GM18867 (cell line): ENCODE measurements around the gene SH3BP4.

Experiments
- ATAC-seq: cut with Tn5 transposase; IDR thresholded peaks from one replicate; pipeline ENCODE4 v1.9.1; 2021; ENCODE audit warnings: mild to moderate bottlenecking, moderate library complexity; ENCODE audit not compliant: unreplicated experiment

SH3BP4 gene

GRCh38 chr2:234981197-234982095, 29.6 kb downstream of the SH3BP4 start:
- ATAC-seq, result no peak

GRCh38 chr2:234982096-234982834, 30.4 kb downstream of the SH3BP4 start:
- ATAC-seq, result no peak

- ATAC-seq, result no peak
Observed at GRCh38 chr2:234983011-234983726, 31.4 kb downstream of the SH3BP4 start.

- ATAC-seq, result no peak
Observed at GRCh38 chr2:234985608-234986245, 33.9 kb downstream of the SH3BP4 start.

DNA sequence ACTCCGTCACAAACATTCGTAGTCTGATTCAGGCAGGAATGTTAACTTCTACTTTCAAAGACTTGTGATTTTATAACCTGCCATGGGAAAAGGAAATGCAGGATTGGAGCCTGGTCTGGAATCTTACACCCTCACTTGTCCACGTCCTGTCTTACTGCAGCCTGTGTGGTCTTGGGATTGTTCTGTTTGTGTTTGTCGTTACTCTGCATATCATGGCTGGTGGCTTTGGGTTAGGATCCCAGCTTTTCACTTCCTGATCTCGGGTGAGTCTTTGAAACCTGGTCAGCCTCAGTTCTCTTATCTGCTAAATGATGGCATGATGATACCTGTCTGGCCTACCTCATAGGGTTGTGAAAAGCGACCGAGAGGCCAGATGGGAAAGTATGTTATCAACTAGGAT, 34.6 kb downstream of the SH3BP4 start:
- ATAC-seq, result no peak

DNA sequence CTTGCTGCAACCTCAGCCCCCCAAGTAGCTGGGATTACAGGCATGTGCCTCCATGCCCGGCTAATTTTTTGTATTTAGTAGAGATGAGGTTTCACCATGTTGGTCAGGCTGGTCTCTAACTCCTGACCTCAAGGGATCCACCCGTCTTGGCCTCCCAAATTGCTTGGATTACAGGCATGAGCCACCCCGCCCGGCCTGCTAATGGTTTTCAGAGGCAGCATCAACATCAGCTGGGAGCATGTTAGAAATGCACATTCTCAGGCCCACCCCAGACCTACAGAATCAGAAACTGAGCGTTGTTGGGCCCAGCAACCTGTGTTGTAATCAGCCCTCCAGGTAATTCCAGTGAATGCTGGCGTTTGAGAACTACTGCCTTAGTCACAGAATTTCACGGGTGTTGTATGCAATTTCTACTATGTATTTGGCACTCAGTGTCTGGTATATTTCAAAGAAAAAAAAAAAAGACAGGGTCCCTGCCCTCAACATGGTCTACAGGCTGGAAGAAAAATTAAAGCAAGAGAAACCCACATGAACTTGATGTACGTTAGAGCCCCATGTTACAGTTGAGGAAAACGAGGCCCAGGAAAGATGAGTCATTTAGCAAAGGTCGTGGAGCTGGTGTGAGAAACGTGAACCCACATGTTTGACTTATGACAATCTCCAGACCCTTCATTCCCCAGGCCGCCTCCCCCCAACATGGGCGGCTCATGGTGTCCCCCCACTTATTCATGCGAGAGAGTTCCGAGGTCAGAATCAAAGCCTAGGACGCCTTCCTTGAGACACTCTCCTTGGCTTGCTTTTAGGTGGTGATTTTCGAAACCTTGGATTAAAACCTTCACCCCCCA, 35.3 kb downstream of the SH3BP4 start:
- ATAC-seq, result no peak

- no peak for ATAC-seq
Observed at GRCh38 chr2:234987754-234988153, 35.9 kb downstream of the SH3BP4 start.

- ATAC-seq, result no peak
Observed at GRCh38 chr2:234988491-234988890, 36.7 kb downstream of the SH3BP4 start.

DNA sequence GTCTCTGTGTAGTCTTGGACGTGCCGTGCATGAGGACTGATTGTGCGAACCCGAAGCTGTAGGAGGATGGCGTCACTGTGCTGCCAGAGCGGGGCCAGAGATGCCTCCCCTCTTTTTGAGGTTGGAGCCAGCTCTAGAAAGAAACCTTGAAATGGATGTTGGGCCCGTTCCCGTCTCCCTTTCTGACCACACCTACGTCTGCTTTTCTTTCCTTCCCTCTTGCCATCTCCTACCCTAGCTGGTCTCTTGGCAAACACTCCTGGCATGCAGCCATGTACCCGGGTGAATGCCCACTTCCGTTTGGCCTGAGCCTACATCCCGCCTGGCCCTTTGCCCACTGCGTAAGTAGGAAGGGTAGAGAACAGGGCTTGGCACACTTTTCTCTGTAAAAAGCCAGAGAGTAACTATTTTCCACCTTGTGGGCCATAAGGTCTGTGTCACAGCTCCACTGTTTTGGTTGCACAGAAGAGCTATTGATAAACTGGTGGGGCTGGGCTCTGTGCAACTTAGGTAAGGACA, 37.4 kb downstream of the SH3BP4 start:
- no peak for ATAC-seq

DNA sequence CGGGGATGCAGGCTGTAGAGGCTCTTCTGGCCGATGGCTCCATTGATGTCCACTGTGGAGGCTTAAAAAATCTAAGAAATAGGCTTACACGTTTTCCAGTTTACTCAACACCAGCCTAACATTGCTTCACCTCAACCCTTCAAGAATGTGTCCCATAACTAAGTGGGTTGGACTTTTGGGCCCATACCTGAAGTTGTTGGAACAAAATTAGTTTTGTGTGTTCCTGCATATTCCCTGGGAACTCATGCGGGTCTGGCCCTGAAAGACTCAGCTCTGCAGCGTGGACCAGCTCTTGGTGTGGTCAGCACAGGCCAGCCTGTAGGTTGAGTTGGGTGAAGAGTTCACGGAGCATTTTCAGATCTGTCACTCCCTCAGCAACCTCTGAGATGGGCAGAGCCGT, 38.5 kb downstream of the SH3BP4 start:
- ATAC-seq, result no peak

- ATAC-seq, result no peak
Observed at GRCh38 chr2:234991290-234991689, 39.5 kb downstream of the SH3BP4 start.

DNA sequence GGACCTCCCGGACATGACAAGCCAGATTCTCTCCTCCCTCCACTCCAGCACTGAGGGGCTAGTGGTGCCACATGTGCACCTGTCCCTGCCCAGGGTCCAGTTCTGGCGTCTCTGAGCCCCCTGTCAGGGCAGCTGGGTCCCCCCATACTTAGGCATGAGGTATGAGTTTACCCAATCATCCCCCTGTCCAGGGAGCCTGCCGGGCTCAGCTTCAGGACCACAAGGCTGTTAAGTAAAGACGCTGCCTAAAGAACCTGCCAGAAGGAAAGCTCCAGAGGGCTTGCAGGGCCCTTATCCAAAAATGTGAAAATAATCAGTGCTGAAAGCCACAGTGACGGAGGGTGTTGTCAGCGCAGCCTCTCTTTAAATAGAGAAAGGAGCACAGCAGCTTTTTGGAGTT, 40.0 kb downstream of the SH3BP4 start:
- no peak for ATAC-seq

DNA sequence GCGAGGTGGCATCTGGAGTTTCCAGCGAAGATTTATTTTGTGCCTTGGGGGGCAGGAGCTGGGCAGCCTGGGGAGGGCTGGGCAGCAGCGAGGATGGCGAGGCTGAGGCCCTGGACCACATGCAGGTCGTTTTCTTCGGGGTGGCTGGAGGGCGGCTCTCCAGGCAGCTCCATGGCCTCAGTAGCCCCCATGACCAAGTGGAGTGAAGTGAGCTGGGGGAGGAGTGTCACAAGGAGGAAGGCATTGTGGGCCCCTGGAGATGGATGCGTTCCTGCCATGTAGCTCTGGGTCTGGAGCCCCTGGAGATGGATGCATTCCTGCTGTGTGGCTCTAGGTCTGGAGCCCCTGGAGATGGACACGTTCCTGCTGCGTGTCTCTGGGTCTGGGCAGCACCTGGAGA, 40.4 kb downstream of the SH3BP4 start:
- no peak for ATAC-seq

- ATAC-seq, result no peak
Observed at GRCh38 chr2:234992624-234993349, 41.0 kb downstream of the SH3BP4 start.

GRCh38 chr2:234993541-234993981, 41.7 kb downstream of the SH3BP4 start:
- no peak for ATAC-seq

GRCh38 chr2:234994438-234995321, 42.9 kb downstream of the SH3BP4 start:
- ATAC-seq, result no peak

GRCh38 chr2:234995332-234996068, 43.7 kb downstream of the SH3BP4 start:
- no peak for ATAC-seq
